ENCODE results near the gene TRPV4. TPM values are rescaled to one million over a fixed set of nuclear protein-coding genes. Genes with fewer than 3 reads are reported as not detected.

The TRPV4 gene
- total RNA-seq, 6 donors from 2014 or later = 2.2 to 9.7 (median 5.4) TPM

- no peaks in the 10 kb centered on the region for H3K9me3 ChIP-seq
- peaks cover 7 to 13% (median 8%) of the 10 kb centered on the region in 4 donors for H3K4me1 ChIP-seq
- H3K4me3 ChIP-seq = no peak overlapping the region
- ATAC-seq (ENCODE audit: low FRiP score in 2 of 2) (no peak), DNase-seq (no peak)
- H3K36me3 ChIP-seq = no peaks in the 10 kb centered on the region
- 72 to 83% methylated on average over 5 of the region's 5 CpGs for WGBS, 2 donors
- H3K27me3 ChIP-seq = no peaks in the 10 kb centered on the region
- no peak overlapping the region for H3K27ac ChIP-seq
- no peak for TF ChIP-seq CTCF (IDR thresholded peaks at IDR 0.05)
- TF ChIP-seq EP300 (IDR thresholded peaks at IDR 0.05) = no peak
- TF ChIP-seq POLR2A (IDR thresholded peaks at IDR 0.05) = no peak
- TF ChIP-seq POLR2AphosphoS5 (IDR thresholded peaks at IDR 0.05) = no peak
These were observed 8.8 kb upstream of the TRPV4 start for GRCh38 chr12:109842021-109842420.

GRCh38 chr12:109841356-109841755, 8.2 kb upstream of the TRPV4 start:
- no peak for DNase-seq
- Histone ChIP-seq H3K4me1 (peaks cover 7 to 13% (median 8%) of the 10 kb centered on the region in 4 donors), H3K27me3 (no peaks in the 10 kb centered on the region), H3K27ac (no peak overlapping the region), H3K9me3 (no peaks in the 10 kb centered on the region), H3K4me3 (no peak overlapping the region), H3K36me3 (no peaks in the 10 kb centered on the region)
- WGBS, 2 donors = 82 to 92% methylated on average over 9 of the region's 9 CpGs
- no peak for ATAC-seq (ENCODE audit: low FRiP score in 2 of 2)
- TF ChIP-seq CTCF (IDR thresholded peaks at IDR 0.05) (no peak), POLR2A (IDR thresholded peaks at IDR 0.05) (no peak), EP300 (IDR thresholded peaks at IDR 0.05) (no peak), POLR2AphosphoS5 (IDR thresholded peaks at IDR 0.05) (no peak)

GRCh38 chr12:109840305-109841074, 7.3 kb upstream of the TRPV4 start:
- WGBS, 2 donors = 59 to 66% methylated on average over 4 to 7 of the region's 7 CpGs
- no peaks in the 10 kb centered on the region for H3K27me3 ChIP-seq
- DNase-seq = no peak
- peaks cover 3 to 6% (median 5%) of the 10 kb centered on the region in 4 donors for H3K4me1 ChIP-seq
- no peak overlapping the region for H3K27ac ChIP-seq
- no peak overlapping the region for H3K4me3 ChIP-seq
- H3K9me3 ChIP-seq = no peaks in the 10 kb centered on the region
- no peaks in the 10 kb centered on the region for H3K36me3 ChIP-seq
- peak in 1 of 2 donors; percentile 17 for ATAC-seq (ENCODE audit: low FRiP score in 2 of 2)
- TF ChIP-seq POLR2AphosphoS5 (IDR thresholded peaks at IDR 0.05) = no peak
- TF ChIP-seq CTCF (IDR thresholded peaks at IDR 0.05) = no peak
- no peak for TF ChIP-seq EP300 (IDR thresholded peaks at IDR 0.05)
- no peak for TF ChIP-seq POLR2A (IDR thresholded peaks at IDR 0.05)

- no peaks in the 10 kb centered on the region for H3K4me1 ChIP-seq
- 71 to 78% methylated on average over 6 of the region's 6 CpGs for WGBS, 2 donors
- ATAC-seq (ENCODE audit: low FRiP score in 2 of 2) = no peak
- TF ChIP-seq POLR2AphosphoS5 (IDR thresholded peaks at IDR 0.05) = no peak
- TF ChIP-seq CTCF (IDR thresholded peaks at IDR 0.05) = no peak
- no peak for TF ChIP-seq POLR2A (IDR thresholded peaks at IDR 0.05)
- no peak for TF ChIP-seq EP300 (IDR thresholded peaks at IDR 0.05)
- H3K27ac ChIP-seq = no peak overlapping the region
- H3K36me3 ChIP-seq = no peaks in the 10 kb centered on the region
- DNase-seq = no peak
- no peak overlapping the region for H3K4me3 ChIP-seq
- H3K27me3 ChIP-seq = no peaks in the 10 kb centered on the region
- no peaks in the 10 kb centered on the region for H3K9me3 ChIP-seq
These were observed 6.2 kb upstream of the TRPV4 start for GRCh38 chr12:109839444-109839843.

- ATAC-seq (ENCODE audit: low FRiP score in 2 of 2) = no peak
- DNase-seq = no peak
- Histone ChIP-seq H3K9me3 (no peaks in the 10 kb centered on the region), H3K36me3 (no peaks in the 10 kb centered on the region), H3K4me3 (no peak overlapping the region), H3K27me3 (peaks cover 0 to 17% (median 2%) of the 10 kb centered on the region in 4 donors), H3K4me1 (peaks cover 3 to 11% (median 6%) of the 10 kb centered on the region in 4 donors), H3K27ac (no peak overlapping the region)
- TF ChIP-seq POLR2A (IDR thresholded peaks at IDR 0.05) = no peak
- TF ChIP-seq EP300 (IDR thresholded peaks at IDR 0.05) = no peak
- no peak for TF ChIP-seq POLR2AphosphoS5 (IDR thresholded peaks at IDR 0.05)
- TF ChIP-seq CTCF (IDR thresholded peaks at IDR 0.05) = no peak
- WGBS, 2 donors = 63 to 69% methylated on average over 2 to 3 of the region's 3 CpGs
These were observed 3.7 kb upstream of the TRPV4 start for GRCh38 chr12:109836916-109837315.
